Epidermal melanocyte (primary cell): Measurements from ENCODE around the gene SLC39A2.
"Not testable (repeated sequence)": the region's sequence is repeated elsewhere in the genome, so short reads cannot be mapped to it uniquely, and the experiment has no call there.

ENCODE experiments used
- DNase-seq: peaks from one replicate; pipeline ENCODE4 v3.0.0; 2011; ENCODE audit warnings: low spot score; ENCODE audit not compliant: insufficient read length

The SLC39A2 gene

DNA sequence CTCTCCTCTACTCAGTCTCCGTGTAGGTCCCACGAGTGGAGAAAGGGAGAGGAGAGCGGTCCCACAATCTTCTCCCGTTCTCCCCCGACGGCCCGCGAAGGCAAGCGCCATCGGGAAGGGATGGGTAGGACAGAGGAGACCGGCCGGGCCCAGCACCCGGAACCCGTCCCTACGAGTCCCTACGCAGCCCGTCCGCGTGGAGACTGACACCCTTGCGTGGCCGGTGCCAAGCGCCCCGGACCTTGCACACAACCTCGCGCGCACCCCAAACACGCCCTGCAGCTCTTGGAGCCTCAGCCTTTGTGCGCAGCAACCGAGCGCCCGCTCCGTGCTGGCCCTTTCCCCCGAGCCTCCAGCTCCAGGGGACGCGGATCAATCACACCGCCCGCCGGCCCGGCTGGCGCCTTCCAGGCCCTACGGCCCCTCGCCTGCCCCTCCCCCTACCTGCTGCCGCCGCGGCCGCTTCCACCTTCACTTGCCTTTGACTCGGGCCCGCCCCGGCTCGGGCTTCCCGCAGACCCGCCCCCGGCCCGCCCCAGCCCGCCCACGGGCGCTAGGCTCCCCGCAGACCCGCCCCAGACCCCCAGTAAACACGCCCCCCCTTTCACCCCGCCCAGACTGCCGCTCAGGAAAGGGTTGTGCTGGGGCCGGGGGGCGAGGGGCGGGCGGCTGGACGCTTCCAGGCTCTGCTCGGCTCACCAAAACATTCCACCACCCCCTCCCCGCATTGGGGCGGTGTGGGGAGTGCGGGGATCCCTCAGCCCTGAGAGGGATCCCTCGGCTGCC, 25.7 kb downstream of the SLC39A2 start, which contains the start of gene NDRG2:
Gene NDRG2 (minus strand): TSS at position 477 of the 786 bp plus-strand sequence. CDS start 1,746 bp downstream, outside the sequence.
- no peak for DNase-seq

DNA sequence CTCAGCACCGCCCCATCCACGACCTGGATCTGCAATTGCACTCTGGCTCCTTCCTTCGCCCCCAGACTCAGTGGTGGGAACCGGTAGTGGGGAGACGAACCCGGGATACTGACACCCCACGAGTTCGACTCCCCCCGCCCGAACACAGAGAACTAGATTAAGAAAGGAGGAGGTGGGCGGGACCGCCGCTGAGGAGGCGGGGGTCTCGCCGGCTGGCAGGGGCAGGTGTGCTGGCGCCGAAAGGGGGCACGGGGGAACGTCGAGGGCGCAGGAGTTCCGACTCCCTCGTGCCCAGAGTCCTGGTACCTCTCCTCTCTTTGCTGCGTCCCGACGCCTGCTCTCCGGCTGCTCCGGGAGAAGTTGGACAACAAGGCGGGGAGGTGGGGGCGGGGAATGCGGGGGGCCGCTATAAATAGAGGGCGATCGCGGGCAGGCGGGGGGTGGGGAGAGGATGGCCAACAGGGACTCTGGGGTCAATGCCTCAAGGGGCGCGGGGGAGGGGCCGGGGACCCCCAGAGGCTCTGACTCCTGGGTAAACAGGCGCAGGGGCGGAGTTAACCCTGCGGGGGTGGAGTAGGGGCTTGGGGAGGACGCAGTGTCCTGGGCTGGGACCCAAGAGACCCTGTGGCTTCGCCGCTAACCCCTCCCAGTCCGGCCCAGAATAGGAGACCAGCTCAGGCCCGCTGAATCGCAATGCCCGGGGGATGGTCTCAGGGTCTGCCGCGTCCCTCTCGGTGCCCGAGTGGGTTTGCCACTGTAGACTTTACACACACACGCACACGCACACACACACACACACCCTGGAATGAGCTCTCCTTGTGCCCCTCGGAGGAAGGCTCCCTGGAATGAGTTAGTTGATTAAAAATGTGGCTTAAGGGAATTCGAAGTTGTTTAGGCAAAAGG, 26.5 kb downstream of the SLC39A2 start:
- no peak for DNase-seq

DNA sequence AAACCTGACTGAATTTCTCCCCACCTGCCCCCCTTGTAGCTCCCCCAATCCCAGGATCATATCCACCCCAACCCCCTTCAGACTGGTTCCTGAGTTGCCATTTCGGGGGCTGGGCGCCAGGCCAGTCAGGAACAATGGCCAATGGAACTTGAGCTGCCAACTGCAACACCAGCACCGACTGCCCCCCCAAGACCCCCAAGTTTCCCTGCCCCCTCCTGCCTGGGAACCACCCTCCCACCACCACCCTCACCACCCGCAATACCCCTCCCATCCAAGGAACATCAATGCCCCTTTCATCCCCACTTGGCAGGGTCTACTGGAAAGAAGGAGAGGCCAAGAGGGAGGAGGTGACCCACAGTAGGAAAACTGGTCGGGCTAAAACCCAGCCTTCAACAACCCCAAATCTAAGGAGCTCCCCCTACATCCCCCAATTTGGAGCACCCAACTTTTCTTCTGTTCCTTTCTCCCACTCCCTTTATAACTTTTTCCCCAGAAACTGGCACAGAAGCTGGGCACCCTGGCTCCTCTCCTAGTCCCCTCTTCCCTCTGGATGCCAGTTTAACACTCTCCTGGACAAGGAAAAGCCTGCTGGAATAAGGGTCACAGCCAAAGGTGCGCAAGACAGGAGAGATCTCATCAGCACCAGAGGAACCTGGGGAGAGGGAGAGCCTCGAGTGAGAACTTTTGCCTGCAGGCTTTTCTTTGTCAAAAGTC, 27.3 kb downstream of the SLC39A2 start:
- no peak for DNase-seq

DNA sequence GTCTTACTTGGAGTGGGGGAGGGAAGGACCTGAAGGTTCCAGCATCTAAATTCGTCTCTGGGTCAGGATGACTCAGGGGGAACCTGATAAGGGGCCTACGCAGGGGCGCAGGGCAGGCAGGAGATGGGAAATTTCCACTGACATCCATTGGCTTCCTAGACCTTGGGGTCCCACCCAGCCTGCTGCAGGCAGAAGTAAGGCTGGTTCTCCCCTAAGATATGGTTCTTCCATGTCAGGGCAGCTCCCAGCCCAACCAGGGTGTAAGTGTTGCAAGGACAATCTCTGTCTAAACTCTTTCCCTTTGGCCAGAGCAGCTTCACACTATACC, 27.9 kb downstream of the SLC39A2 start:
- no peak for DNase-seq

DNA sequence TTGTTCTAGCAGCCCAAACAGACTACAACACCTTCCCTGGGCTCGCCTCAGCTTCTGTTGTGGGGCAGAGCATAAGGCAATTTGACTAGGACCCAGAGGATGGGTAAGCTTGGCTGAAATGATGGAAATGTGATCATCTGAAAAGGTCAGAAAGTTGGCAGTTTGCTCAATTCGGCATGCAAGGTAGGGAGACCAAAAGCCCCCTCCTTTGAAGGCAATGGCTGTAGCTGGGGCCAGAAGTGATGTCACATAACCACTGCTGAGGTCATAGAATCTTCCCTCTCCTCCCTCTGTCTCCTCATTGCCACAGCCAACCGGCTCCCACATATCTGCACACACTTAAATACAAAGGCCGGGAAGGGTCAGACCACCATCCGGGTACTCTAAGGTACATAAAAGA, 30.8 kb downstream of the SLC39A2 start, which contains the start of gene TPPP2:
Gene TPPP2 (plus strand): TSS at position 301 of the 400 bp plus-strand sequence. CDS start 365 bp downstream, outside the sequence.
- DNase-seq = no peak

DNA sequence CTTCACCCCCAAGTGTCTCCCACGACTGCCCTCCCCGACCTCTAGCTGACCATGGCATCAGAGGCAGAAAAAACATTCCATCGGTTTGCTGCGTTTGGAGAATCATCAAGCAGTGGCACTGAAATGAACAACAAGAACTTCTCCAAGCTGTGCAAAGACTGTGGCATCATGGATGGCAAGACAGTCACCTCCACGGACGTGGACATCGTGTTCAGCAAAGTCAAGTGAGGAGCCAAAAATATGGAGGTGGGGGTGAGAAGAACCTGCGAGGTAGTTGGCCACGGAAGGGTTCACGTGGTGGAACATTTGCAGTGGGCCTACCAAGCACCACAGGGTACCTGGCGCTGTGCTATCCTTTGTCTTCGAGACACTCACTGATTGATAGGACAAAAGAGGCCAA, 31.4 kb downstream of the SLC39A2 start:
- DNase-seq = no peak

DNA sequence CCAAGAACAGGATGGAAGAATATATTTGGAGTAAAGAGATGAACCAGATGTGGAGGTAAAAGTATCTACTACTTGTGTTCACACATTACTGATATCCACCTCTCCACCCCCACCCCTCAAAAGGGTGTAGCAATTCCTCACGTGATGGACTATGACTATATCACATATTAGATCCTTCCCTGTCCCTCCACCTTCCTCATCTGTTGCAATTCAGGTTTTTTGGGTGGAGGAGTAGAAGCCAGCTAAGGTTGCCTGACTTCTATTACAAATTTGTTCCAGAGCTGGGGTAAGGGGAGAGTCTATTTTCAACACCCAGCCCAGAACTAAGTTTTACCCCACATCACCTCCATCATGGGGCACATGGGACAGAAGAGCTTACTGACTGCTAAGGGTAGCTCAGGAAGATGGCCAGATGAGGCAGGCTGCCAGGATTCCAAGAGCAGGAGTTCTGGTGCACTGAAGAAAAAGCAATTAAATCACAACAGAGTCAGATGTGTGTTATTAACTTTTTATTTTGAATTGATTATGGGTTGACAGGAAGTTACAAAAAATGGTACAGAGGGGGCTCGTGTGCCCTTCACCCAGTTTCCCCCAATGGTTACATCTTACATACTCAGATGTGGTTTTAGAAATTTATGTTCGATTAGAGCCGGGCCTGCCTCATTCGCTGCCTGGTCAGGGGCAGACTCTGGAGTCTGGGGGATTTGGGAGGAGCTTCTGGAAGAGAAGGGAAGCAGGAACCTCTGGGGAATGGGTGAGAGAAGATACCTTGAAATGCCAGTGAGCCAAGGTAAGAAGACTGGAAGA, 33.4 kb downstream of the SLC39A2 start:
- DNase-seq = no peak

DNA sequence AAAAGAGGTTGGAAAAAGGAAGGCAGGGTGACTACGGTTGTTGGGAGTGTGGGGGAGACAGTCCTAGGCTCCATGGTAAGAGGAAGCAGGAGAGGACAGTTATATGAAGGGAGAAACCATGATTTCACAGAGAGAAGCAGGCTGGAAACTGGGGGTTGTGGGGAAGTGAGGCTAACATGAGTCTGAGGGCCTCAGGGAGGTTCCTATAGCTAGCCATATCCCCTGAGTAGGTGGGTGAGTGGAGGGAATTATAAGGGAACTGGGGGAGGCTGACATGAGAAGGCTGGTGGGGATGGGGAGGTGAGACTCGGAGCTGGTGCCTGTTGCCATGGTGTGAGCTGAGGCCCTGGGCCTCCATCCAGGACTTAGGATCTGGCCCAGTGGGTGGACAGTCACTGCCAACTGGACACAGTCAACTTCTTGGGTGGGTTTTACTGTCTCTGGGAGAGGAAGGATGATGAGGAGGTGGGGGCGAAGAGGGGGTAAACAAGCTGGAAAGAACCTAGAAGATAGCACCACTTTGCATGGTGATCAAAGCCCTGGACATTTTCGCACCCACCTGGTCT, 34.1 kb downstream of the SLC39A2 start:
- DNase-seq = no peak

DNA sequence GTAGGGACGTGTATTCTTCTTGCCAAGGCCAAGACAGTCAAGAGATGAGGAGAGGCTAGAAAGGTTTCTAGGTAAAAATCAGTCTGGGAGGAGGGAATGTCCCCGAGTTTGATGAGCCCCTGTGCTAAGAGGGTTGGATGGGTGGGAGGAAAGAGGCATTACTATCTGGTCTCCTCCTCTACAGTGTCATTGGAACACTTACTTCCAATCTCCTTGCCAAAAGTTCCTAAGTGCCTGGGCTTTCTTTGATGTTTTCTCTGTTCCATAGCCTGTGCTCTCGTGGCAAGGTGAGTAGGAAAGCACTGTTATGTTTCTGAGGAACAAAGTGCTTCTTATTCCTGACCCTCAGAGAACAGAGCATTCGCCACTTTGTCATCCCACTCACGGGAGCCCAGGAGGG, 35.6 kb downstream of the SLC39A2 start, which contains the start of gene RNASE13:
Gene RNASE13 (minus strand): TSS at position 101 of the 400 bp plus-strand sequence. CDS start 519 bp downstream, outside the sequence.
- no peak for DNase-seq

DNA sequence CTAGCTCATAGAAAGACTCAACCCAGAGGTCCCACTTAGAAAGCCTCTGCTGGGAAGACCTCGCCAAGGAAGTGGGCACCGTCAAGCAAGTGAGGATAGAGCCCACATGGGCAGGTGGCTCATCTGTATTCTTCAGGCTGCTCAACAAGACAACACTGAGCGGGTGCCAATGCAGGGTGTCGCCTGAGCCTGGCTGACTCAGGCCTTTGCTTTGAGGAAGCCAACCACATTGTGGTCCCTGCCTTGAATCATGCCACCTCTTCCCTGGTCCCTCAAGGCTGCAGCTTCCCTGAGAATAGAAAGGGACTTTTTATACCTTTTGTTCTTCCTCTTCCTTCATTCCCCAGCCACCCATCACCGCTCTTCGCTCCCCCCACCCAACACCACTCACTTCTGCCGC, 37.7 kb downstream of the SLC39A2 start:
- DNase-seq = no peak

DNA sequence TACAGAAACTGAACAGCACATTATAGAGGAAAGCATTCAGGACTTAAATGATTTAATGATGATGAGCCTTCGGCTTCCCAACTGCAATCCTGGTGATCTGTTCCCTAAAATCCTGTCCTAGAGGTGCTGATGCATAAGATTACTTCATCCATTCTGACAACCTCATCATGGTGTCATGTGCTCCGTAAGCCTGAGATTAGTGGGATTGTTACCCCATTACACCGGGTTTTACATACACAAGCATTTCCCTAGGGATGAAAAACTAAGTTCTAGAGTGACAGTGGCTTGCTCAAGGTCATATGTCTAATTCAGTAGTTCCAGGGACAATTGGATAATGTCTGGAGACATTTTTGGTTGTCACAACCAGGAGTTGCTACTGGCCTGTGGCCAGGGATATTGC, 38.1 kb downstream of the SLC39A2 start:
- DNase-seq = no peak

DNA sequence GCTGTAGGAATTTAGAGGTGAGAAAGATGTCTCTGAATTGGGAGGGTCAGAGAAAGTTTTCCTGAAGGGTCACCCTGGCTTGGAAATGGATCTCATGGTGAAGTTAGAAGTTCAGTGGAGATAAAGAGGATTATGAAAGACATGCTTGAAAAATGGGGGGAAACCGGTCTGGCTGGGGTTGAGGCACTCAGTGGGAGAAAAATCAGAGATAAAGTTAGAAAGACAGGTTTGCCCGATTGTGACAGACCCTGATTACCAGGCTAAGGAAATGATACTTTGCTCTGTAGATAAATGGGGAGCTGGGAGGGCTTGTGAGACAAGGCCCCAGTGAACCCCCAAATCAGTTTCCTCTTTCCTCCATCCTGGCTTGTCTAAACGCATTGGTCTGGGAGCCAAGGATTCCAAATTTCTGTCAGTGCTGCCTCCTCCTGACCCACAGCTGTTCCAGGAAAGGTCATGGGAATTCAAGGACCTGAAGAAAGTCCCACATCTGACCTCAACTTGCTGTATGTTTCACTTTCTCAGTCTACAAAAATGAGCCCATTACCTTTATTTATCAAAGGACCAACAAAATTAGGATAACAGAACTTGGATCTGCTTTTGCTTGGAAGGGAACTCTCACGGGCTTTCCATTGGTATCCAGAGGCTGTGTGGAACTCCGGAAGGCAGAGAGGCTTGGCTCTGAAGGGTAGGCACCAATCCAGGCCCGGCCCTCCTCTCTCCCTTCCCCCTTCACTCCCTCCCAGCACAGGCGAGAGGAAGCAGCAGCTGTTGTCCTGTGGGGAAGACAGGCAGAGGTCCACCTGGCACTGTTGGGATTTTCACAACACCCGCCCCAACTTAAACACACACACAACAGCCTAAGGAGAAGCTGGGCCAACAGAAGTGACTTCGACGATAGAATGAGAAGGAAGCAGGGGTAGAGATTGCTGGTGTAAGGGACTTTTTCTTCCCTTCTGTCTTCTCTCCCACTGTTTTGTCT, 39.6 kb downstream of the SLC39A2 start:
- DNase-seq = peak; percentile 47

DNA sequence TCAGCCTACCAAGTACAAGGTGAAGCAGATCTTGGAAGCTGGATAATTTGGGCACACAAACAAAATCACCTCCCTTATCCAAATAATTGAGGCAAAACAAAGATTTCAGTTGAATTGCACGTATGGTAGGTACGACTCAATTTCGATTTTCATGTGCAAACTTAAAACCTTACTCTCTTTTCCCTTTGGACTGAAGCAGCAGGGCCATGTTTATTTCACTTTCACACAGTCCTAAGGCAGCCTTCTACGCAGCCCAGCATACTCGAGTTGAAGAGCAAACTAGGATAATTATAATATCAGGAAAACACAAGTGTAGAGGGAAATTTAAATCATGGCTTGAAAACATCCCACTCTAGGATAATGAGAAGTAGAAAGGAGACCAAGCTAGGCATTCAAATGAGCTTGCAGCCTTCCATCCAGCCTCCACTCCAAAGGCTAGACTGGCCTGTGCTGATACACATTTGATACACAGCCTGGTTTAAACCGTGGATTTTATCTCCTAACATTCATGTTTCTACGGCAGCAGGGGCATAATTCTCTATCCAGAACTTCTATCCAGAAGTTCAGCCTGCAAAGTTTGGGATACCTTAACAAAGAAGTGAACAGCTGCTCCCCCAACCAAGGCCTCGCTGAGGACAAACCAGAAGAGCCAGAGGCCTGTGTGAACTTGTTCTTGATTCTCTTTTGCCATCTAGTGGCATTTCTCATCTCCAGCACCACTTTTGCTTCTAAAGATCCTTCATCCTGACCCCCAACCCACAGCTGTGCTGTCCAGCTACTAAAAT, 40.7 kb downstream of the SLC39A2 start:
- DNase-seq = peak; percentile 80

DNA sequence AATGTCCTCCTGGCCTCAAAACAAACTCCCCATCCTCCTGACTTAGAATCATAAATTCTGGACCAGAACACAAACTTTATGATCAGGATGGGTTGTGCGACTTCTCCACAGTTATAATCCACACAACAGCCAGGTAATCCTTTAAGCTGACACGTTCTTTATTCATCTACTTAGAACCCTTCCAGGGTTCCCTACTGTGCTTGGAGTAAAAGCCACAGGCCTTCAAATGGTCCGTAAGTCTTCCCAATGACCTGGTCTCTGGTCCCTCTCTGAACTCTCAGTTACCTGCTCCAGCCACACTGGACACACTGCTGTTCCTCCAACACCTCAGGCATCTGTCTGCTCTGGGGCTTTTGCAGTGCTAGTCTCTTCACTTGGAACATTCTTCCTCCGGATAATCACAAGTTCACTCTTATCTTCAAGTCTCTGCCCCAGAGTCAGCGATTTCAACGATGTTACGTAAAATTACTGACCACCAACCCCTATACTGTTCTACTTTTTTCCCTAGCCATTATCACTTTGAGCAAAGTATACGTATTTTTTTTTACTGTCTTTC, 41.4 kb downstream of the SLC39A2 start:
- no peak for DNase-seq

DNA sequence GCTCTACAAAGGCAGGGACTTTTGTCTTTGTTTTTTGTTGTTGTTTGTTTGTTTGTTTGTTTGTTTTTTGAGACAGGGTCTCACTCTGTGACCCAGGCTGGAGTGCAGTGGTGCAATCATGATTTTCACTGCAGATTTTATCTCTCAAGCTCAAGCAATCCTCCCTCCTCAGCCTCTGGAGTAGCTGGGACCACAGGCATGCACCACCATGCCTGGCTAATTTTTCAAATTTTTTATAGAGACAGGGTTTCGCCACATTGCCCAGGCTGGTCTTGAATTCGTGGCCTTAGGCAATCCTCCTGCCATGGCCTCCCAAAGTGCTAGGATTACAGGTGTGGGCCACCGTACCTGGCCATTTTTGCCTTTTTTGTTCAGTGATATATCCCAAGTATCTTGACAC, 41.8 kb downstream of the SLC39A2 start:
- DNase-seq = not testable (repeated sequence)

DNA sequence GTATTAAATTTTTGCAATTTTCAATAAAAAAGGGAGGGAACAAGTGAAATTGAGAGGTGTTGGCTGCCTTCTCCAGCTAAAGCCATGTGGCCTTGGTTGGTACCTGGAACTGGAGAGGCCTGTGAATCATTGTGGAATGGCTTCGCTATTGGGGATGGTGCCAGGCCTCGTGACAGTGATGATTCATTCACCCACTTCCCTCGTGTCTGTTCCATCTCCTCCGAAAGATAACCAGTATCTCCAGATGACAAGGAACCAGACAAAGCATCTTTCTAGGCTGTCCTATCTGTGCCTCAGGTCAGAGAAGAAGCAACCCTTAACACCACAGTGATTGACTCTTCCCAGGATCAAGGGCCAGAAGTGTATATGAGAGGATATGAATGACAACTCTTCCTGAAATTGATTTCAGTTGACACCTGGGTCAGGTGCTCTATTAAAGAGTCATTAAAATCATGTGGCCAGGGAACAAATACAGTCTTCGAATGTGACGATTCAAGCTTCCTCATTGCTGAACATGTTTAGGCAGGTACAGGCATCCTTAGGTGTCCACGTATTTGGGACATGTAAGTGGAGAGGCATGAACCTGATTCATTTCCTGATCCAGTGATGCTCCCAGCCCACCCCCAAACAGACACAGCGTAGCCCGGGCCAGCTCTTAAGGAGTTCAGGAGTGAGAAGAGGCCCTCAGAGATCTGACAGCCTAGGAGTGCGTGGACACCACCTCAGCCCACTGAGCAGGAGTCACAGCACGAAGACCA, 42.8 kb downstream of the SLC39A2 start, which contains the start of gene RNASE7:
Gene RNASE7 (plus strand): TSS at position 687 of the 758 bp plus-strand sequence. CDS start 631 bp downstream, outside the sequence.
- no peak for DNase-seq

DNA sequence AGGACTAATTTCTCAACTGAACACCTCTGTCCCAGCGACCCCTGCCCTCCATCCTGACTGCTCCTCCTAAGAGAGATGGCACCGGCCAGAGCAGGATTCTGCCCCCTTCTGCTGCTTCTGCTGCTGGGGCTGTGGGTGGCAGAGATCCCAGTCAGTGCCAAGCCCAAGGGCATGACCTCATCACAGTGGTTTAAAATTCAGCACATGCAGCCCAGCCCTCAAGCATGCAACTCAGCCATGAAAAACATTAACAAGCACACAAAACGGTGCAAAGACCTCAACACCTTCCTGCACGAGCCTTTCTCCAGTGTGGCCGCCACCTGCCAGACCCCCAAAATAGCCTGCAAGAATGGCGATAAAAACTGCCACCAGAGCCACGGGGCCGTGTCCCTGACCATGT, 43.8 kb downstream of the SLC39A2 start:
- DNase-seq = no peak
